ENCODE data around the gene ARID1B. TPM values are rescaled to one million over a fixed set of nuclear protein-coding genes. Genes with fewer than 3 reads are reported as not detected.

The ARID1B gene
- total and polyA plus RNA-seq, 4 donors = 7.0 to 49.0 (median 24.2) TPM

DNA sequence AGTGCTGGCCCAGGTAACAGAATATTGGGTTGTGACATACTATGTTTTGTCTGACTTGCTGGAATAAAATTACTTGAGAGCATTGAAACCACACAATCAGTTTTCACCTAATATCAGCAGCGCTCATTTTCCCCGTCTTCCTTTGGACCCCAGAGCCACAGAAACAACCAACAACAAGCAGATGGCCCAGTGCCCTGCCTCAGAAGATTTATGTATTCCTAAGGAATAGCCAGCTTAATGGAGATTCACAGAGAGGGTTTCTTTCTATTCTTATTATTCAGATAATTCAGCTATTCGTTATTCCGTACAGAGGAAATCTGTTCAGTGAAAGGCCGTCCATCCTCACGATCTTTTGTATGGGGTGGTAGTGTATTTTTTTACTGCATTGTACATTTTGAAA is 391.3 kb downstream of the ARID1B start:
- Histone ChIP-seq H3K4me1 (ENCODE audit: control insufficient read depth in 4 of 4, insufficient read depth in 4 of 4, low read length in 3 of 4) (no peaks in the 10 kb centered on the region), H3K27ac (ENCODE audit: low read depth in 1 of 2, low read length in 2 of 2) (no peak overlapping the region), H3K36me3 (ENCODE audit: control insufficient read depth in 4 of 4, insufficient read depth in 3 of 4, low read depth in 1 of 4, low read length in 3 of 4) (peaks cover 6 to 23% (median 14%) of the 10 kb centered on the region in 4 donors), H3K4me3 (ENCODE audit: low read depth in 1 of 3, low read length in 3 of 3) (no peak overlapping the region), H3K9ac (ENCODE audit: low read depth in 1 of 2, low read length in 2 of 2) (no peak overlapping the region), H3K9me3 (ENCODE audit: control insufficient read depth in 4 of 4, low read length in 3 of 4) (no peaks in the 10 kb centered on the region), H3K27me3 (ENCODE audit: control insufficient read depth in 4 of 4, insufficient read depth in 4 of 4, low read length in 3 of 4) (no peaks in the 10 kb centered on the region)
- TF ChIP-seq HNF4G (IDR thresholded peaks at IDR 0.05) = no peak
- no peak for DNase-seq (ENCODE audit: low spot score)
- WGBS = 99% methylated on average over 6 of the region's 6 CpGs

DNA sequence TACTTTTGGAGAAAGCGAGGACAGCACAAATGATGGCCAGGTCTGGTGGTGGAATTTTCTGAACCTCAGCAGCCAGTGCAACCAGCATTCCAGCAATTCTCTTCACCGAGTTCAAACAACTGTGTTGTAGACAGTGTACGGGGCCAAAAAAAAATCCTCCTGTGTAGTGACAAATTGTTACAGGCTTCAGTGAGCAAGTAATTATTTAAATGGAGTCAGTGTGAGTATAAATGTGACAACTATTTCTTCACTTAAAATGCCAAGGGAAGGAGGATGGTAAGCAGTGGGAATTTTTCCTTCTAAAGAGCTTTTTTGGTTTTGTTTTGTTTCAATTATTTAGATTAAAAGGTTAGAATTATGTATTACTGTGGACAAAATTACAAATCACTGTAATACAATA is 392.0 kb downstream of the ARID1B start:
- Histone ChIP-seq H3K9ac (ENCODE audit: low read depth in 1 of 2, low read length in 2 of 2) (no peak overlapping the region), H3K9me3 (ENCODE audit: control insufficient read depth in 4 of 4, low read length in 3 of 4) (no peaks in the 10 kb centered on the region), H3K27ac (ENCODE audit: low read depth in 1 of 2, low read length in 2 of 2) (no peak overlapping the region), H3K36me3 (ENCODE audit: control insufficient read depth in 4 of 4, insufficient read depth in 3 of 4, low read depth in 1 of 4, low read length in 3 of 4) (peaks cover 7 to 23% (median 14%) of the 10 kb centered on the region in 4 donors), H3K27me3 (ENCODE audit: control insufficient read depth in 4 of 4, insufficient read depth in 4 of 4, low read length in 3 of 4) (no peaks in the 10 kb centered on the region), H3K4me3 (ENCODE audit: low read depth in 1 of 3, low read length in 3 of 3) (no peak overlapping the region), H3K4me1 (ENCODE audit: control insufficient read depth in 4 of 4, insufficient read depth in 4 of 4, low read length in 3 of 4) (no peaks in the 10 kb centered on the region)
- no peak for TF ChIP-seq NR2F2 (IDR thresholded peaks at IDR 0.05)
- TF ChIP-seq, protein P1, sequence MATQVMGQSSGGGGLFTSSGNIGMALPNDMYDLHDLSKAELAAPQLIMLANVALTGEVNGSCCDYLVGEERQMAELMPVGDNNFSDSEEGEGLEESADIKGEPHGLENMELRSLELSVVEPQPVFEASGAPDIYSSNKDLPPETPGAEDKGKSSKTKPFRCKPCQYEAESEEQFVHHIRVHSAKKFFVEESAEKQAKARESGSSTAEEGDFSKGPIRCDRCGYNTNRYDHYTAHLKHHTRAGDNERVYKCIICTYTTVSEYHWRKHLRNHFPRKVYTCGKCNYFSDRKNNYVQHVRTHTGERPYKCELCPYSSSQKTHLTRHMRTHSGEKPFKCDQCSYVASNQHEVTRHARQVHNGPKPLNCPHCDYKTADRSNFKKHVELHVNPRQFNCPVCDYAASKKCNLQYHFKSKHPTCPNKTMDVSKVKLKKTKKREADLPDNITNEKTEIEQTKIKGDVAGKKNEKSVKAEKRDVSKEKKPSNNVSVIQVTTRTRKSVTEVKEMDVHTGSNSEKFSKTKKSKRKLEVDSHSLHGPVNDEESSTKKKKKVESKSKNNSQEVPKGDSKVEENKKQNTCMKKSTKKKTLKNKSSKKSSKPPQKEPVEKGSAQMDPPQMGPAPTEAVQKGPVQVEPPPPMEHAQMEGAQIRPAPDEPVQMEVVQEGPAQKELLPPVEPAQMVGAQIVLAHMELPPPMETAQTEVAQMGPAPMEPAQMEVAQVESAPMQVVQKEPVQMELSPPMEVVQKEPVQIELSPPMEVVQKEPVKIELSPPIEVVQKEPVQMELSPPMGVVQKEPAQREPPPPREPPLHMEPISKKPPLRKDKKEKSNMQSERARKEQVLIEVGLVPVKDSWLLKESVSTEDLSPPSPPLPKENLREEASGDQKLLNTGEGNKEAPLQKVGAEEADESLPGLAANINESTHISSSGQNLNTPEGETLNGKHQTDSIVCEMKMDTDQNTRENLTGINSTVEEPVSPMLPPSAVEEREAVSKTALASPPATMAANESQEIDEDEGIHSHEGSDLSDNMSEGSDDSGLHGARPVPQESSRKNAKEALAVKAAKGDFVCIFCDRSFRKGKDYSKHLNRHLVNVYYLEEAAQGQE (IDR thresholded peaks at IDR 0.05) = no peak
- TF ChIP-seq TAF1 (conservative IDR thresholded peaks at IDR 0.05) = no peak
- TF ChIP-seq RAD21 (IDR thresholded peaks at IDR 0.05) = no peak
- TF ChIP-seq, protein P2, sequence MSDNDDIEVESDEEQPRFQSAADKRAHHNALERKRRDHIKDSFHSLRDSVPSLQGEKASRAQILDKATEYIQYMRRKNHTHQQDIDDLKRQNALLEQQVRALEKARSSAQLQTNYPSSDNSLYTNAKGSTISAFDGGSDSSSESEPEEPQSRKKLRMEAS (IDR thresholded peaks at IDR 0.05) = no peak
- no peak for TF ChIP-seq FOXA1 (IDR thresholded peaks at IDR 0.05)
- TF ChIP-seq RXRA (IDR thresholded peaks at IDR 0.05) = no peak
- TF ChIP-seq, protein P3, sequence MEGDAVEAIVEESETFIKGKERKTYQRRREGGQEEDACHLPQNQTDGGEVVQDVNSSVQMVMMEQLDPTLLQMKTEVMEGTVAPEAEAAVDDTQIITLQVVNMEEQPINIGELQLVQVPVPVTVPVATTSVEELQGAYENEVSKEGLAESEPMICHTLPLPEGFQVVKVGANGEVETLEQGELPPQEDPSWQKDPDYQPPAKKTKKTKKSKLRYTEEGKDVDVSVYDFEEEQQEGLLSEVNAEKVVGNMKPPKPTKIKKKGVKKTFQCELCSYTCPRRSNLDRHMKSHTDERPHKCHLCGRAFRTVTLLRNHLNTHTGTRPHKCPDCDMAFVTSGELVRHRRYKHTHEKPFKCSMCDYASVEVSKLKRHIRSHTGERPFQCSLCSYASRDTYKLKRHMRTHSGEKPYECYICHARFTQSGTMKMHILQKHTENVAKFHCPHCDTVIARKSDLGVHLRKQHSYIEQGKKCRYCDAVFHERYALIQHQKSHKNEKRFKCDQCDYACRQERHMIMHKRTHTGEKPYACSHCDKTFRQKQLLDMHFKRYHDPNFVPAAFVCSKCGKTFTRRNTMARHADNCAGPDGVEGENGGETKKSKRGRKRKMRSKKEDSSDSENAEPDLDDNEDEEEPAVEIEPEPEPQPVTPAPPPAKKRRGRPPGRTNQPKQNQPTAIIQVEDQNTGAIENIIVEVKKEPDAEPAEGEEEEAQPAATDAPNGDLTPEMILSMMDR (IDR thresholded peaks at IDR 0.05; ENCODE audit: low read depth, low read length, missing input control) = no peak
- no peak for TF ChIP-seq JUND (IDR thresholded peaks at IDR 0.05)
- TF ChIP-seq FOXA2 (IDR thresholded peaks at IDR 0.05) = no peak
- TF ChIP-seq SP1 (IDR thresholded peaks at IDR 0.05) = no peak
- no peak for TF ChIP-seq HNF4G (IDR thresholded peaks at IDR 0.05)
- TF ChIP-seq EGR1 (IDR thresholded peaks at IDR 0.05; ENCODE audit: low read depth in 2 of 2) = no peak
- TF ChIP-seq, protein P4, sequence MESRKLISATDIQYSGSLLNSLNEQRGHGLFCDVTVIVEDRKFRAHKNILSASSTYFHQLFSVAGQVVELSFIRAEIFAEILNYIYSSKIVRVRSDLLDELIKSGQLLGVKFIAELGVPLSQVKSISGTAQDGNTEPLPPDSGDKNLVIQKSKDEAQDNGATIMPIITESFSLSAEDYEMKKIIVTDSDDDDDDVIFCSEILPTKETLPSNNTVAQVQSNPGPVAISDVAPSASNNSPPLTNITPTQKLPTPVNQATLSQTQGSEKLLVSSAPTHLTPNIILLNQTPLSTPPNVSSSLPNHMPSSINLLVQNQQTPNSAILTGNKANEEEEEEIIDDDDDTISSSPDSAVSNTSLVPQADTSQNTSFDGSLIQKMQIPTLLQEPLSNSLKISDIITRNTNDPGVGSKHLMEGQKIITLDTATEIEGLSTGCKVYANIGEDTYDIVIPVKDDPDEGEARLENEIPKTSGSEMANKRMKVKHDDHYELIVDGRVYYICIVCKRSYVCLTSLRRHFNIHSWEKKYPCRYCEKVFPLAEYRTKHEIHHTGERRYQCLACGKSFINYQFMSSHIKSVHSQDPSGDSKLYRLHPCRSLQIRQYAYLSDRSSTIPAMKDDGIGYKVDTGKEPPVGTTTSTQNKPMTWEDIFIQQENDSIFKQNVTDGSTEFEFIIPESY (IDR thresholded peaks at IDR 0.05) = no peak
- no peak for TF ChIP-seq GABPA (IDR thresholded peaks at IDR 0.05 in 1 of 2, conservative IDR thresholded peaks at IDR 0.05 in 1 of 2)
- TF ChIP-seq HNF4A (conservative IDR thresholded peaks at IDR 0.05) = no peak
- TF ChIP-seq YY1 (IDR thresholded peaks at IDR 0.05) = no peak
- TF ChIP-seq, protein P5, sequence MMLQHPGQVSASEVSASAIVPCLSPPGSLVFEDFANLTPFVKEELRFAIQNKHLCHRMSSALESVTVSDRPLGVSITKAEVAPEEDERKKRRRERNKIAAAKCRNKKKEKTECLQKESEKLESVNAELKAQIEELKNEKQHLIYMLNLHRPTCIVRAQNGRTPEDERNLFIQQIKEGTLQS (IDR thresholded peaks at IDR 0.05) = no peak
- WGBS = 93% methylated on average over 3 of the region's 3 CpGs
- DNase-seq (ENCODE audit: low spot score) = no peak

All from liver (tissue), 9 donors.